Smooth muscle cell (in vitro differentiated cells): ENCODE measurements around the gene RNF150. TPM values are rescaled to one million over a fixed set of nuclear protein-coding genes. Genes with fewer than 3 reads are reported as not detected.

ENCODE experiments used
- DNase-seq: peaks from one replicate; lab custom pipeline; 2025; ENCODE audit not compliant: unreplicated experiment; lab: John Stamatoyannopoulos, UW
- H2AFZ ChIP-seq: fragments of 200-600 bp; sonication (generic); 2 replicates; pipeline ENCODE4 v1.6.0; 2016; ENCODE audit warnings: antibody characterized with exemption, low read depth, mild to moderate bottlenecking
- H3F3A ChIP-seq: fragments of 200-600 bp; sonication (generic); 2 replicates; pipeline ENCODE4 v1.6.0; 2017; ENCODE audit warnings: antibody characterized with exemption, low read depth
- H3K27ac ChIP-seq: fragments of 200-600 bp; sonication (generic); 2 replicates; pipeline ENCODE4 v1.5.1; 2016; ENCODE audit warnings: low read depth, mild to moderate bottlenecking
- H3K27me3 ChIP-seq: fragments of 200-600 bp; sonication (generic); 2 replicates; pipeline ENCODE4 v1.6.1; 2016; ENCODE audit warnings: low read depth, mild to moderate bottlenecking
- H3K36me3 ChIP-seq: fragments of 200-600 bp; sonication (generic); 2 replicates; pipeline ENCODE4 v1.5.1; 2016; ENCODE audit warnings: low read depth
- H3K4me1 ChIP-seq: fragments of 200-600 bp; sonication (generic); 2 replicates; pipeline ENCODE4 v1.5.1; 2016; ENCODE audit warnings: low read depth
- H3K4me2 ChIP-seq: fragments of 200-600 bp; sonication (generic); 2 replicates; pipeline ENCODE4 v1.6.0; 2016; ENCODE audit warnings: mild to moderate bottlenecking
- H3K4me3 ChIP-seq: fragments of 200-600 bp; sonication (generic); 2 replicates; pipeline ENCODE4 v1.5.1; 2016; ENCODE audit warnings: mild to moderate bottlenecking
- H3K79me2 ChIP-seq: fragments of 200-600 bp; sonication (generic); 2 replicates; pipeline ENCODE4 v1.6.0; 2016; ENCODE audit warnings: low read depth, mild to moderate bottlenecking
- H3K9ac ChIP-seq: fragments of 200-600 bp; sonication (generic); 2 replicates; pipeline ENCODE4 v1.6.0; 2016; ENCODE audit warnings: low read depth
- H3K9me3 ChIP-seq: fragments of 200-600 bp; sonication (generic); replicated peaks from 2 replicates; pipeline ENCODE4 v1.5.1; 2016; ENCODE audit warnings: low read depth
- H4K20me1 ChIP-seq: fragments of 200-600 bp; sonication (generic); 2 replicates; pipeline ENCODE4 v1.6.0; 2016; ENCODE audit warnings: low read depth
- CTCF ChIP-seq: fragments of 200-600 bp; sonication (generic); IDR thresholded peaks from 2 replicates; pipeline ENCODE4 v1.5.1; 2017; ENCODE audit warnings: borderline replicate concordance, mild to moderate bottlenecking, antibody characterized with exemption; ENCODE audit not compliant: insufficient read depth, poor library complexity, severe bottlenecking
- WGBS: methylation state at CpG from one replicate; pipeline ENCODE4 v1.1.7; 2016; ENCODE audit warnings: low lambda C conversion rate; 5-methylcytosine and 5-hydroxymethylcytosine counted together
- polyA plus RNA-seq: library from polyadenylated mRNA; unstranded; fragments of >200 nt; fragmentation: Nextera tagmentation; extraction: Ambion mirVana; gene quantifications from 2 replicates; pipeline ENCODE4 v1.2.1, GENCODE V29; 2016
- total RNA-seq: library from RNA; depleted of rRNA; stranded (reverse); fragments of >200 nt; gene quantifications from 2 replicates; pipeline ENCODE4 v1.2.3, GENCODE V29; 2014

RNF150 gene
- total and polyA plus RNA-seq, 2 experiments from 2014 or later: 0.09 to 2.2 TPM

DNA sequence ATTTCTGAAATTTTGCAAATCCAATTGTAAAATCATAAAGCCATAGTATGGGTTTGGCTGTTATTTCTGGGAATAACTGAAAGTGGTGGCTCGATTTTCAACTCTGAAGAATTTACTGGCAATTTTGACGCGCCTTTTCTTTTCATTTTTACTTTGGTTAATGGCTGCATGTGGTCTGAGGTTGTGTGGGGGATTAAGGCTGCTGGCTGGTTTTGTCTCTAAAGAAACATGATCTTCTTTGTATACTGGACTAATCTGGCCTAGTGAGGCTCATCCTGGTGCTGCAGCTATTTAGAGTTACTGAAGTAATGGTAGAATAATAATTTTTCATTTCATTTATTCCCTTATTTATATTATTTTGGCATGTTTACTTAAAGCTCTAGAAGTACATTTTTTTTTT, 164.0 kb downstream of the RNF150 start:
- H3K9me3 ChIP-seq: no peaks in the 10 kb centered on the region
- no peaks in the 10 kb centered on the region for H3K36me3 ChIP-seq
- no peak for DNase-seq
- H3K9ac ChIP-seq: no peak overlapping the region
- no peak overlapping the region for H2AFZ ChIP-seq
- TF ChIP-seq CTCF: no peak
- no peak overlapping the region for H3K27ac ChIP-seq
- H3K27me3 ChIP-seq: peaks cover 11% of the 10 kb centered on the region
- no peaks in the 10 kb centered on the region for H3K4me1 ChIP-seq
- no peak overlapping the region for H3K4me2 ChIP-seq
- no peak overlapping the region for H3K4me3 ChIP-seq
- WGBS: 73% methylated on average over 3 of the region's 3 CpGs
- H3F3A ChIP-seq: no peaks in the 10 kb centered on the region
- H4K20me1 ChIP-seq: no peaks in the 10 kb centered on the region
- H3K79me2 ChIP-seq: no peaks in the 10 kb centered on the region

DNA sequence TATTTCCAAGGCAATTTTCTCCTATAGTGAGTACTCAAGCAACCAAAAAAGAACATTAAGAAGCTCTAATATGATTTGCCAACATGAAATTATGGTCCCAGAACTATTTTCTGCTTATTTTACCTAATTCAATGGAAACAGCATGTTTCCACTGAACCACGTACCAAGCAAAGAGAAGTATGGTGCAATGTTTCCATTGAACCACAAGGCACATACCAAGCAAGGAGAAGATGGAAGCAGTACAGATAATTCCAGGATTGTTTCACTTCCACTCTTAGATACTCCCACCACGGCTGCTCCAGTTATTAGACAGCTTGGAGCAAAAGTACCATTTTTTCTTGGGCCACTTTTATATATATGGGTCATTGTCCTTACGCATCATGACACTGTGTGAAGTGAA, 164.9 kb downstream of the RNF150 start:
- H3K4me2 ChIP-seq: no peak overlapping the region
- WGBS: 65% methylated on average over 3 of the region's 3 CpGs
- H3K4me3 ChIP-seq: no peak overlapping the region
- no peak for DNase-seq
- no peaks in the 10 kb centered on the region for H3F3A ChIP-seq
- H3K79me2 ChIP-seq: no peaks in the 10 kb centered on the region
- no peak overlapping the region for H2AFZ ChIP-seq
- peaks cover 11% of the 10 kb centered on the region for H3K27me3 ChIP-seq
- no peaks in the 10 kb centered on the region for H4K20me1 ChIP-seq
- H3K9ac ChIP-seq: no peak overlapping the region
- H3K36me3 ChIP-seq: no peaks in the 10 kb centered on the region
- H3K4me1 ChIP-seq: no peaks in the 10 kb centered on the region
- H3K27ac ChIP-seq: no peak overlapping the region
- H3K9me3 ChIP-seq: no peaks in the 10 kb centered on the region
- TF ChIP-seq CTCF: no peak

GRCh38 chr4:140963883-140964282, 169.4 kb downstream of the RNF150 start:
- peaks cover 15% of the 10 kb centered on the region for H3K27me3 ChIP-seq
- H3K9me3 ChIP-seq: no peaks in the 10 kb centered on the region
- H3F3A ChIP-seq: no peaks in the 10 kb centered on the region
- H3K9ac ChIP-seq: no peak overlapping the region
- no peaks in the 10 kb centered on the region for H3K4me1 ChIP-seq
- H3K36me3 ChIP-seq: no peaks in the 10 kb centered on the region
- H3K4me2 ChIP-seq: no peak overlapping the region
- H2AFZ ChIP-seq: no peak overlapping the region
- H4K20me1 ChIP-seq: no peaks in the 10 kb centered on the region
- H3K27ac ChIP-seq: no peak overlapping the region
- TF ChIP-seq CTCF: no peak
- H3K4me3 ChIP-seq: no peak overlapping the region
- no peaks in the 10 kb centered on the region for H3K79me2 ChIP-seq
- DNase-seq: no peak
- WGBS: 100% methylated on average over 1 of the region's 1 CpG

- Histone ChIP-seq H3K9ac (no peak overlapping the region), H3F3A (no peaks in the 10 kb centered on the region), H3K9me3 (no peaks in the 10 kb centered on the region), H3K27ac (no peak overlapping the region), H3K4me2 (no peak overlapping the region), H3K4me1 (no peaks in the 10 kb centered on the region), H3K4me3 (no peak overlapping the region), H2AFZ (no peak overlapping the region), H4K20me1 (no peaks in the 10 kb centered on the region), H3K27me3 (peaks cover 11% of the 10 kb centered on the region), H3K36me3 (no peaks in the 10 kb centered on the region), H3K79me2 (no peaks in the 10 kb centered on the region)
- no peak for DNase-seq
- no peak for TF ChIP-seq CTCF
- WGBS: 100% methylated on average over 1 of the region's 1 CpG
Measured at GRCh38 chr4:140955641-140956040, 177.6 kb downstream of the RNF150 start.
